PC-3 (cell line): ENCODE results near the gene PLPPR5.

ENCODE experiments used
- CTCF ChIP-seq: fragments of 300-600 bp; sonication (generic); conservative IDR thresholded peaks from 2 replicates; pipeline ENCODE4 v1.5.1; 2017; ENCODE audit warnings: antibody characterized with exemption, low read depth, mild to moderate bottlenecking, low read length
- EZH2 ChIP-seq: fragments of 300-600 bp; sonication (generic); IDR thresholded peaks from one replicate; pipeline ENCODE4 v1.6.1; 2017; ENCODE audit warnings: antibody characterized with exemption, mild to moderate bottlenecking, low read length; ENCODE audit not compliant: unreplicated experiment
- EZH2phosphoT487 ChIP-seq: fragments of 300-600 bp; sonication (generic); IDR thresholded peaks from 2 replicates; pipeline ENCODE4 v1.6.1; 2018; ENCODE audit warnings: mild to moderate bottlenecking, antibody characterized with exemption, low read length, borderline replicate concordance

GRCh38 chr1:98893371-98893770 is 111.3 kb downstream of the PLPPR5 start:
- TF ChIP-seq EZH2phosphoT487 (no peak), CTCF (no peak), EZH2 (no peak)
